IPS-NIHi7 (cell line): ENCODE results near the gene SLC24A5.
A peak's percentile ranks its signal among the peaks of the same experiment; 100 is the strongest.

Experiments used
- DNase-seq: peaks from one replicate; pipeline ENCODE4 v3.0.0; 2012; ENCODE audit warnings: mixed read lengths; ENCODE audit errors: extremely low spot score

The SLC24A5 gene

GRCh38 chr15:48190932-48191573 lies 70.3 kb downstream of the SLC24A5 start:
- DNase-seq, result peak; percentile 79

DNA sequence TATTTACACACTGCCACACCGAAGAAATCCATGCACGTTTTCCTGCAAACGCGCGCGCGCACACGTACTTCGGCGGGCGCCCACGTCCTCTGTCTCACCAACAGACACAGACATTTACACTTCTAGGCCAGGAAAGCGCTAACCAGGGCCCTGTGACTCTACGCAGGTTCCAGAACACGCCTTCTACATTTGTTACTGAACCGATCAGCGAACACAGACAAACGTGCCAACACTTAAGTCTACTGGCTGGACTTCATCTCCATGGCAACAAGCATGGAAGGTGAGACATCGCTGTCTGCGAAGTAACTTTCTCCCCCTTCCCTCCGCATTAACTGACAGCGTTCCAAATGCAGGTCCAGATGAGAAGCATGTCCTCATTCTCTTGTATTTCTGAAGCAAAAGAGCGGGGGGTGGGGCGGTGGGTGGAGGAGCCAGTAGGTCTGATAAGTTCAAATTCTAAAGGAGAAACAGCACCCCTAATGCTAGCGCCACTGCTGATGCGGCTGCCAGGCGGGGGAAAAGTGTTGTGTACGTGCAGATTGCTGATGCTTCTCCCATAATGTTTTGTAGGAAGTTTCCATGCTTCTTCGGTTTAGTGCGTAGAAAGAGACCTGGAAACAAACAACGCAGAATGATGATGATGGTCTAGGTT lies 70.9 kb downstream of the SLC24A5 start, which contains the start of gene CTXN2:
Gene CTXN2 (plus strand): TSS at position 92 of the 652 bp plus-strand sequence. CDS start 9,636 bp downstream, outside the sequence.
- peak; percentile 24 for DNase-seq
